A673 (cell line): Measurements from ENCODE around the gene P4HB.

Experiments used
- CTCF ChIP-seq: fragments of 300-800, 200-600 bp; sonication (generic); conservative IDR thresholded peaks from 2 replicates; pipeline ENCODE4 v1.5.1; 2017; ENCODE audit warnings: low read depth, mild to moderate bottlenecking, antibody characterized with exemption, low read length, moderate library complexity, mixed read lengths
- EZH2 ChIP-seq: fragments of 200-600 bp; sonication (generic); IDR thresholded peaks from 2 replicates; pipeline ENCODE4 v1.6.1; 2017; ENCODE audit warnings: borderline replicate concordance, low read depth, mild to moderate bottlenecking, mixed read lengths, antibody characterized with exemption, low read length; ENCODE audit not compliant: poor library complexity, severe bottlenecking

GRCh38 chr17:81867170-81867990 is 7.0 kb upstream of the P4HB start:
- TF ChIP-seq CTCF (no peak), EZH2 (no peak)
